ENCODE data around the gene HMGCR. TPM values are rescaled to one million over a fixed set of nuclear protein-coding genes. Genes with fewer than 3 reads are reported as not detected.

The HMGCR gene
- total and polyA plus RNA-seq, 9 of the 15 experiments (the other 6 are each of a cell fraction or from before 2014, with no cell fraction given), result 29.5 to 155 (median 61.5) TPM

DNA sequence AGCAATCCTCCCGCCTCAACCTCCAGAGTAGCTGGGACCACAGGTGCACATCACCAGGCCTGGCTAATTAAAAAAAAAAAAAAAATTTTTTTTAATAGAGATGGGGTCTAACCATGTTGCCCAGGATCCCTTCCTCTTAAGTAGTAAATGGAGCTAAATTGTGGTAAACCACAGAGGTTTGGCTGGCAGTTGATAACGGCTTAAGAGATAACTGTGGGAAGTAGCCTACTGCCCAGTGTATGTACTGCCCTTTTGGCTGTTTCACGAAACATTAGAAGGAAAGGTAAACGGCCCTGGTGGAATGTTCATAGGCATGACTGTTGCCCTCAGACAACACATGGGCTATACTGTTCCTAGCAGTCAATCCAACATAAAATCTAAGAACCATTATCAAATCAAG, 44.4 kb downstream of the HMGCR start (continued):
- TF ChIP-seq FOSL1 (tag; conservative IDR thresholded peaks at IDR 0.05) (peak; percentile 25; the same call in 1 of the 2 replicates), SMARCE1 (IDR thresholded peaks at IDR 0.05) (peak; percentile 82; the same call in 1 of the 2 replicates), BRF1 (IDR thresholded peaks at IDR 0.05; ENCODE audit: borderline replicate concordance, extremely low read depth, insufficient read length) (no peak), MTA2 (IDR thresholded peaks at IDR 0.05; ENCODE audit: low read depth) (peak; percentile 41; the same call in 1 of the 2 replicates), JUNB (CRISPR knock-in tag; conservative IDR thresholded peaks at IDR 0.05) (no peak), FOXM1 (IDR thresholded peaks at IDR 0.05; ENCODE audit: low read depth) (peak; percentile 61; the same call in 1 of the 2 replicates), FOXM1 (CRISPR knock-in tag; IDR thresholded peaks at IDR 0.05; ENCODE audit: low read depth) (no peak), ZNF639 (CRISPR knock-in tag; conservative IDR thresholded peaks at IDR 0.05 in 1 of 2, IDR thresholded peaks at IDR 0.05 in 1 of 2) (0 out of 4 replicates have a peak, but pooled peaks of 1 of the 2 experiments have one; percentile 28), SP1 (CRISPR knock-in tag; IDR thresholded peaks at IDR 0.05) (0 out of 2 replicates have a peak, but pooled peaks have one; percentile 27), PML (IDR thresholded peaks at IDR 0.05; ENCODE audit: low read length) (peak; percentile 63; the same call in 1 of the 2 replicates), JUND (IDR thresholded peaks at IDR 0.05; ENCODE audit: borderline replicate concordance, low read depth, low read length) (0 out of 2 replicates have a peak, but pooled peaks have one; percentile 25), JUND (tag; IDR thresholded peaks at IDR 0.05; ENCODE audit: borderline replicate concordance, low read depth, low read length) (no peak; the same call in 2 of the 3 replicates), TBL1XR1 (IDR thresholded peaks at IDR 0.05; ENCODE audit: low read length in 2 of 2) (0 out of 4 replicates have a peak, but pooled peaks of 1 of the 2 experiments have one; percentile 26), ZNF512 (tag; IDR thresholded peaks at IDR 0.05) (no peak), RUNX1 (IDR thresholded peaks at IDR 0.05; ENCODE audit: low read depth) (peak; percentile 93), ZNF143 (CRISPR knock-in tag; IDR thresholded peaks at IDR 0.05) (no peak), DPF2 (IDR thresholded peaks at IDR 0.05) (peak; percentile 82), SMARCA4 (IDR thresholded peaks at IDR 0.05) (peak; percentile 89), NONO (IDR thresholded peaks at IDR 0.05; ENCODE audit: low read depth in 2 of 2, low read length in 1 of 2) (no peak)
- TF ChIP-seq, protein P1, sequence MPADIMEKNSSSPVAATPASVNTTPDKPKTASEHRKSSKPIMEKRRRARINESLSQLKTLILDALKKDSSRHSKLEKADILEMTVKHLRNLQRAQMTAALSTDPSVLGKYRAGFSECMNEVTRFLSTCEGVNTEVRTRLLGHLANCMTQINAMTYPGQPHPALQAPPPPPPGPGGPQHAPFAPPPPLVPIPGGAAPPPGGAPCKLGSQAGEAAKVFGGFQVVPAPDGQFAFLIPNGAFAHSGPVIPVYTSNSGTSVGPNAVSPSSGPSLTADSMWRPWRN (IDR thresholded peaks at IDR 0.05; ENCODE audit: low read depth), result 0 out of 2 replicates have a peak, but pooled peaks have one; percentile 15
- TF ChIP-seq, protein P2, sequence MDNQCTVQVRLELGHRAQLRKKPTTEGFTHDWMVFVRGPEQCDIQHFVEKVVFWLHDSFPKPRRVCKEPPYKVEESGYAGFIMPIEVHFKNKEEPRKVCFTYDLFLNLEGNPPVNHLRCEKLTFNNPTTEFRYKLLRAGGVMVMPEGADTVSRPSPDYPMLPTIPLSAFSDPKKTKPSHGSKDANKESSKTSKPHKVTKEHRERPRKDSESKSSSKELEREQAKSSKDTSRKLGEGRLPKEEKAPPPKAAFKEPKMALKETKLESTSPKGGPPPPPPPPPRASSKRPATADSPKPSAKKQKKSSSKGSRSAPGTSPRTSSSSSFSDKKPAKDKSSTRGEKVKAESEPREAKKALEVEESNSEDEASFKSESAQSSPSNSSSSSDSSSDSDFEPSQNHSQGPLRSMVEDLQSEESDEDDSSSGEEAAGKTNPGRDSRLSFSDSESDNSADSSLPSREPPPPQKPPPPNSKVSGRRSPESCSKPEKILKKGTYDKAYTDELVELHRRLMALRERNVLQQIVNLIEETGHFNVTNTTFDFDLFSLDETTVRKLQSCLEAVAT (IDR thresholded peaks at IDR 0.05), result peak in 1 of 2 experiments; percentile 97; a peak in 2 of 4 replicates
- TF ChIP-seq, protein P3, sequence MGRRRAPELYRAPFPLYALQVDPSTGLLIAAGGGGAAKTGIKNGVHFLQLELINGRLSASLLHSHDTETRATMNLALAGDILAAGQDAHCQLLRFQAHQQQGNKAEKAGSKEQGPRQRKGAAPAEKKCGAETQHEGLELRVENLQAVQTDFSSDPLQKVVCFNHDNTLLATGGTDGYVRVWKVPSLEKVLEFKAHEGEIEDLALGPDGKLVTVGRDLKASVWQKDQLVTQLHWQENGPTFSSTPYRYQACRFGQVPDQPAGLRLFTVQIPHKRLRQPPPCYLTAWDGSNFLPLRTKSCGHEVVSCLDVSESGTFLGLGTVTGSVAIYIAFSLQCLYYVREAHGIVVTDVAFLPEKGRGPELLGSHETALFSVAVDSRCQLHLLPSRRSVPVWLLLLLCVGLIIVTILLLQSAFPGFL (CRISPR knock-in tag; IDR thresholded peaks at IDR 0.05), result no peak

Data from K562 (cell line).